GM19463 (cell line): ENCODE data around the gene HDAC11.
"Not testable (repeated sequence)": the region's sequence is repeated elsewhere in the genome, so short reads cannot be mapped to it uniquely, and the experiment has no call there.

Experiments
- ATAC-seq: cut with Tn5 transposase; IDR thresholded peaks from one replicate; pipeline ENCODE4 v1.9.1; 2021; ENCODE audit warnings: mild to moderate bottlenecking, moderate library complexity; ENCODE audit not compliant: unreplicated experiment

HDAC11 gene

DNA sequence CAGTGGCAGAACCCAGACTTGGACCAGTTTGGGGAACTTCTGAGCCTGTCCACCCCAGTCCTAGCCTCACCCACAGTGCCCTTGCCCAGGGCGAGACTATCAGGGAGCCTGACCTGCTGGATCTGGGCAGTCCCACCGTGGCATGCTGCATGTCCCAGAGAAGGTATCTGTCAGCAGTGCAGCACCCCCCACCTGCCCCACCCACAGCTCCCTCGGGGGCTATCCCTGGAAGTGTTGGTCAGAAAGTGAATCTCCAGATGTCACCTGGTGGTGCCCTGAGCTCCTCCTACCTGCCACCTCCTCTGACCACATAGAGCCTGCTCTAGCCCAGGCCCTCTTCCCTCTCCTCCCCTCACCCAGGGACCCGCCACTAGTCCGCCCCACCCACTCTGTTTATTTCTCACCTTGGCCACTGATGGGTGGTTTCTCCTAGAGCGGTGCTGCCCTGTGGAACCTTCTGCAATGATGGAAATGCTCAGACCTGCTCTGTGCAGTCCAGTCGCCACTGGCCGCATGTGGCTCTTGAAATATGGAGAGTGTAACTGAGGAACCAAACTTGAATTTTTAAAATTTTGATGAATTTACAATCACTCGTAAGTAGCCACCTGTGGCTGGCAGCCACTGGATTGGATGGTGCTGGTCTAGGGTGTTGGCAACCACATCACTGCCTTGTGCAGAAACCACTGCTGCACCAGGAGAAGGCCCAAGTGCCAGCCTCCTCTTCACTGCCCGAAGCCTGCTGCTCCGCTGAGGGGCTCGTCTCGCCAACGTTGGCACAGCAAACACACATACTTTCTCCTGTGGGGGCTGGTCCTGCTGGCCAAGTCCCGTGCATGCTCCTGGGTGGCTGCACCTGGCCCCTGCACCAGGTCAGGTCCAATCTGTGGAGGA is 13.1 kb downstream of the HDAC11 start:
- no peak for ATAC-seq

DNA sequence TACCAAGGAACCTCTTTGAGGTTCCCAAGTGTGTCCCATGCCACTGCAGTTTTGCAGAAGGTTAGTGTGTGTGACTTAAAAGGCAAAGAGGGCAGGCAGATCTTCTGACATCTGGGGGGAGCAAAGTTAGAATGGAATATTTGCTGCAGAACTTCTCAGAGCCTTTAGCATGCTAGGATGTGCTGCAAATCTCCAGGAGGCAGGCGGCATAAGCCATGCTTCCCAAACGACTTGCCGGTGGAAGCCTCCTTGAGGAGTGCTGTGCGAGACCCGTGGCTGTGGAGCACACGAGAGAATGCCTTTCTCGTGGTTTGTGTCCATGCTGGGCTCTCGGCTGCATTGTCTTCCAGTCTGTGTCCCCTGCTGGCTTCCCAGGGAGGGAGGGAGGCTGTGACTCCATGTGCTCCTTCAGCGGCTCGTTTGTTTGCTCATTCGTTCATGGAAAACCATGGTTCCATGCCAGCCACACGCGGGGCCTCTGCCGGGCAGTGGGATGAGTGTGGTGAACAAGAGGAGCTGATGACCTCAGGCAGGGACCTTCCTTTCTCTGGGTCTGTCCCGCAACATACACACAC is 13.8 kb downstream of the HDAC11 start:
- ATAC-seq, result no peak

DNA sequence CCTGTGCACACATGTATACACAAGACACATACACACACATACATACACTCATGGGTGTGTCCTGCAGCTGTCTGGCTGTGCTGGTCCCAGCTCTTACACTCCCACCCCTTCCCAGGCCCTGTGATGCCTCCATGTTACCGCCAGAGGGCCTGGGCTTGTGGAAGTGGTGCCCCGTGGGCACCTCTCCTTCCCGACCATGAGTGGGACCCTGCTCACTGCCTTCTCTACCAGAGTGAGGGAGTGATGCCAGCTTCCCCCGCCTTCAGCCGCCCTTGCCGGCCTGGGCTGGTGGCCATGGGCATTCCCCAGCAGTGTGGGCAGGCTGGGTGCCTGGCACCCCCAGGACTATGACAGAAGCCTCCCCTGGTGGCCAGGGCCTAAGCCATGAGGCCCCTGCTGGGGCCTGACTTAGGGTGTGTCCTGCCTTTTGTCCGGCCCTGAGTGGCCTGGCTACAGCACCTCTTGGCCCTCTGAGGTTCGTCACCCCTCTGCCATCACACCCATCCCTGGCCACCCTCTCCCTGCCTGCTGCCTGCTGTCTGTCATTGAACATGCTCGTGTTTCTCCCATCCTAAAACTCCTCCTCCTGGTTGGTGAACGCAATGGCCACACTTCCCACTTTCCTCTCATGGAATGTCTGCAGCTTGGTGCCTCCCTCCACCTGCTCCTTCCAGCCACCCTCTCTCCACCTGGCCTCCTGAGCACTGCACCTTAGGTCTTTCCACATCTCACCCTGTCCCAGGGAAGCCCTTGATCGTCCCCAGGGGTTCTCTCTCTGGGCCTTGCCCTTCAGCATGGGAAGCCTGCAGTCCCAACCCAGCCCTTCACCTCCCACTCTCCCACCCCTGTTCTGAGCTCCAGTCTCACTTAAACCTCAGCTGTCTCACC is 14.6 kb downstream of the HDAC11 start:
- ATAC-seq, result peak; percentile 43

DNA sequence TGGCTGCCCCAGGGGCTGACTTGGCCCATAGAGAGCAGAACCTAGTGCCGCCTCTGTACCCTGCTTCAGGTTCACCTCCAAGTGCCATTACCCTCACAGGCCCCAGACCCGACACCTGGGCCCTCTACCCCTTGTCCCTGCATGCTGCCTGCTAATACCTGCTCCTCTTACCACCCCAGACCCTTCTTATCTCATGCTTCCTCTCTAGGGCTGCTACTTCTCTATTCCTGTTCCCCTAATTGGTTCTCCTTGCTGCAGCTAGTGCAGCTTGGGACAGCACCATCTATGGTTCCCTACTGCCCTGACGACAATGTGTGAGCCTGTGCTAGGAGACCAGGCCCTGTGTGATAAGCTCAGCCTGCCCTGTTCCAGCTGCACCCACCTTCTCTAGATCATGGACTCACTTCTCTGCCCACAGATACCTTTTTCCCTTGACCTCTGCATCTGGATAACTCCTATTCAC is 15.3 kb downstream of the HDAC11 start:
- ATAC-seq, result no peak

DNA sequence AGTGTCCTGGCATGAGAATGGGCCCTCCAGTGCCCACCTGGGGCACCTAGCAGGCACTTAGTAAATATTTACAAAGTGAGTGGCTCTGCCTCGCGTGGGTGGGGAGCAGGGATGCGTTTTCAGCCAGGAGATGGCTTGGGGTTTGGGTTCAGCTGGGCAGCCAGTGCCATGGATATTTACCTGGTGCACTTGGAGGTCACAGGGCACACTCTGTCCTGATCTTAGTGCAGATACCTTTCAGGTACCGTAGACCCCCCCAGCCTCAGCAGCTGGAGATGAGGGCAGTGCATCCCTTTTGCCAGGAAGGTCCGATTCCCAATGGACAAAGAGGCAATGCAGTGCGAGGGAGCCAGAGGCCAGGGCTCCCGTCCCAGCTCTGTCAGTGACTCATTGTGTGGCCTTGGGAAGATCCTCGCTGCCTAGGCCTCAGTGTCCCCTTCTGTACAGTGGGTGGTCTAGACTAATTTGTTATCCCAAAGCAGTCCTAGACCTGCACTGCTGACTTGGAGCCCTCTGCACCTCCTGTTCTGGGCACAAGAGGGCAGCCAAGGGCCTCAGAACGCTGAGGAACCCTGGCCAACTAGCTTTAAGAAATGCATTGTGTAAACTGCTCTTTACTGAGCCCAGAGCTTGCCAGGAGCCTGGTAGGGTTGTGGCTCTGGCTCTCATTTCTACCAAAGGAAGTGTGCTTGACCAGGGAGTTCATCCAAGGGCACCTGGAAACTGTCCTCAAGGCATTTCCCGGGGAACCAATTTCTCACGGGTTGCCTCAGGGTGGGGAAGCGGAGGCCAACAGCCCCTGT is 16.0 kb downstream of the HDAC11 start:
- peak; percentile 76 for ATAC-seq

DNA sequence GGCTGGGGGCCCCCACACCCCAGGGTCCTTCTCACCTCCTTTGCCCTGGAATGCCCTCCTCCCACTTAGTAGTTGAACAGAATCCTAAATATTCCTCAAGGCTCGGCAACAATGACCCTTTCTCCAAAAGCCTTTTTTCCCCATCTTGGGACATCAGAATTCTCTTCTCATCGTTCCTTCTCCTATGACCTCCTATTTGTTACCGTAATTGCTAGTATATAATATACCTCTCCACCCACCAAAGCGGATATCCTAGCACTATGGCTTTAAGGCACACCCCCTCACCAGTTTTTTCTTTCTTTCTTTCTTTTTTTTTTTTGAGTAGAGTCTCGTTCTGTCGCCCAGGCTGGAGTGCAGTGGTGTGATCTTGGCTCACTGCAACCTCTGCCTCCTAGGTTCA is 16.8 kb downstream of the HDAC11 start:
- ATAC-seq, result no peak

DNA sequence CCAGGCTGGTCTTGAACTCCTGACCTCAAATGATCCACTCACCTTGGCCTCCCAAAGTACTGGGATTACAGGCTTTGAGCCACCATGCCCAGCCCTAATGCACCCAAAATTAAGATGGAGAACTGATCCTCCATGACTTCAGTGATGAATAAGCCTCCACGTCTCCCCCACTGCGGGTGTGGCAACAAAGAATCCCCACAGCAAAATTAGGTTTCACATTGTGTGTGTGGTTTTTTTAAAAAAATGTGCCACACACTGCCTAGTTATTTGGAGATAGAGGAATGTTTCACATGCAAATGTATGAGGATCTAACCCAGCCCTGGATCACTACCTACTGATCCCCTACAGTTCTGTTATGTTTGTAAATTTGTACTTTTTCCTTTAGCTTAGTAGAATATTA is 17.3 kb downstream of the HDAC11 start:
- peak; percentile 37 for ATAC-seq

DNA sequence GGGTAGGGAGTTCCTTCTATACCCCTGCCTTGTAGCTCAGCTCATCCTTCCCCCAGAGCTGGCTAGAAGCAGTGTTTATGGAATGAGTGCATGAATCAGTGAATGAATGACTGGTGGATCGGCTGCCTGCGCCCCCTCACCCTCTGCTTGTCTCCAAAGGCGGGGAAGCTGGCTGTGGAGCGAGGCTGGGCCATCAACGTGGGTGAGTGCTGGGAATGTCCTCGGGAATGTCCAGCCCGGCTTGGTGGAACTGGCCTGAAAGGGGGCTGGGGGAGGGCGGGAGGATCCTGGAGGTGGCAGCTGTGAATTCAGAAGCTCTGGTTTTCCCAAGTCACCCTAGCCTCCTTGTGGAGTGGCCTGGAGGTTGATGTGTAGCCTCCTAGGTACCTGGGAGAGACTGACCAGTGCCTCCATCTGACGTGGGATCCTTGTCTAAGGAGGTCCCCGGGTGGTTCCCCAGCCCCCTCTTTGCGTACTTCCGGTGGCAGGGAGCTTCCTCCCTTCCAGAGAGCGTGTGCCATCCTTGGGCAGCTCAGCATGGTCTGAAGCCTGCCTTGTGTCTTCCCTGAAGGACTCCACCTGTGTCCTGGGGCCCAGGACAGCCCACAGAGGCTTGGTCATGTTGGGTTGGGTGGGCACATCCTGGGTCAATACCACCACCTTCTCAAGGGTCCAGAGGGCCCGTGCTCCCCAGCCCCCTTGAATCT is 18.4 kb downstream of the HDAC11 start:
- no peak for ATAC-seq

DNA sequence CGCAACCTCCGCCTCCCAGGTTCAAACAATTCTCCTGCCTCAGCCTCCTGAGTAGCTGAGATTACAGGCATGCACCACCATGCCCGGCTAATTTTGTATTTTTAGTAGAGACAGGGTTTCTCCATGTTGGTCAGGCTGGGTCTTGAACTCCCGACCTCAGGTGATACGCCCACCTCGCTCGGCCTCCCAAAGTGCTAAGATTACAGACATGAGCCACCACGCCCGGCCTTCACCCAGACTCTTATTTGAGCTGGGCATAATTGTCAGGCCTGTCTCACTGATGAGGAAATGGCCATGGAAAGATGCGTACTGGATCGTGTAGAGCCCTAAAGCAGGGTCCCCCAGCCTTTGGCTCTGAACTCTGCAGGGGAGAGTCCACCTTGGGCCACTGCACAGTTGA is 19.1 kb downstream of the HDAC11 start:
- not testable (repeated sequence) for ATAC-seq

DNA sequence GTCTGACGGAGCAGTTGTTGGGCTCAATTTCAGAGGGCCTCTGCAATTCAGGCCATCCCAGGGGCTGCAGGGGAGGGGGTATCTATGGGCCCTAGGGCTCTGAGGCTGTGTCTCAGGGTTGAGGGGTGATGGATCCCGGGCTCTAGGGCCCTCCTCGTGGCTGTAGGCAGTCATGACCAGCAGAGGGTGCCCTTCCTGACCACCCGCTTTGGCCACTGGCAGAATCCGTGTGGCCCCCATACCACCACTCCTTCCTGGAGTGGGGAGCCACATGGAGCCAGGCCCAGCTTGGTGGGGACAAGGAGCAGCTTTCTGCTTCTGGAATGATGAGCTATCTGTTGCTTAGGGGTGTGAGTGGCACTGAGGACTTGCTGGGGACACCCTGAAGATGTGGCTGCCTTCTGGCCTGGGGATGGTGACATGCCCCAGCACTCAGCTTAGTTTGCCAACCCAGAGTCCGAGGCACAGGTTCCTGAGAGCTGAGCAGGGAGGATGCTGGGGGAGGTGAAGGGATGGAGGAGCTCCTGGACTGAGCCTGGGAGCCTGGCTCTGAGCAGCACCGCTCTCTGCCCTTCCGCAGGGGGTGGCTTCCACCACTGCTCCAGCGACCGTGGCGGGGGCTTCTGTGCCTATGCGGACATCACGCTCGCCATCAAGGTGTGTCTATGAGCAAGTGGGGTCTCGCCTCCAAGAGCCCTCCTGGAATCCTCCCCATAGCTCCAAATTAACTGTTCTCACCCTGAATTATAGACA is 20.2 kb downstream of the HDAC11 start:
- ATAC-seq, result no peak

DNA sequence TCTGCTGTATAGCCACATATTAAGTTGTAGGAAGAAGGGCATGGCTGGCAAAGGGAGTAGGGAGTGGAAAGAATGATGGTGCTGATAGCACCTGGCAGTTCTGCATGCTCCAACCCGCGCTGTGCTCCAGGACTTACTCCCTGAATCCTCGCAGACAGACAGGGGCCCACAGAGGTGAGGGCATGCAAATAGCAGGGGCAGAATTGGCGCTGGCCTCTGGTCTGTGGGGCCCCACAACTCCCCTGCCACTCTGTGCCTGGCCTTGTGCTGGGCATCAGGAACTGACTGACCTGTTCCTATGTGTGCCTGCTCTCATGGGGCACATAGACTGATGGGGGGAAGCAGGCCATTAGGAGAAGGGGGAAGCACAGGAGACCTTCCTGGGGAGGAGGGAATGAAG is 20.9 kb downstream of the HDAC11 start:
- ATAC-seq, result no peak

DNA sequence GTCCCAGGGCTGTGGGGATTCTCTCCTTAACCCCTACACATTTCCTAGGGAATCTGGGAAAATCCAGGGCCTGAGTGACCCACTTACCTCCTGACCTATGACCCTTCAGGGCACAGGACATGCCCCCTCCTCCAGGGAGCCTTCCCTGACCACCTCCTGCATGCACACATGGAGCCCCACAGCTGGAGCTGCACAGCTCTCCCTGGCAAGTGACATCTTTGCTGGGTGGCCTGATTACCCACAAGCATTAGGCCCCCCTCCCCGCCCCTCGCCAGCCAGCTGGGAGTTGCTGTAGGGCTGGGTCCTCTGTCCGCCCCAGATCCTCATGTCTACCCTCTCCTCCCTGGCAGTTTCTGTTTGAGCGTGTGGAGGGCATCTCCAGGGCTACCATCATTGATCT is 21.4 kb downstream of the HDAC11 start:
- no peak for ATAC-seq

DNA sequence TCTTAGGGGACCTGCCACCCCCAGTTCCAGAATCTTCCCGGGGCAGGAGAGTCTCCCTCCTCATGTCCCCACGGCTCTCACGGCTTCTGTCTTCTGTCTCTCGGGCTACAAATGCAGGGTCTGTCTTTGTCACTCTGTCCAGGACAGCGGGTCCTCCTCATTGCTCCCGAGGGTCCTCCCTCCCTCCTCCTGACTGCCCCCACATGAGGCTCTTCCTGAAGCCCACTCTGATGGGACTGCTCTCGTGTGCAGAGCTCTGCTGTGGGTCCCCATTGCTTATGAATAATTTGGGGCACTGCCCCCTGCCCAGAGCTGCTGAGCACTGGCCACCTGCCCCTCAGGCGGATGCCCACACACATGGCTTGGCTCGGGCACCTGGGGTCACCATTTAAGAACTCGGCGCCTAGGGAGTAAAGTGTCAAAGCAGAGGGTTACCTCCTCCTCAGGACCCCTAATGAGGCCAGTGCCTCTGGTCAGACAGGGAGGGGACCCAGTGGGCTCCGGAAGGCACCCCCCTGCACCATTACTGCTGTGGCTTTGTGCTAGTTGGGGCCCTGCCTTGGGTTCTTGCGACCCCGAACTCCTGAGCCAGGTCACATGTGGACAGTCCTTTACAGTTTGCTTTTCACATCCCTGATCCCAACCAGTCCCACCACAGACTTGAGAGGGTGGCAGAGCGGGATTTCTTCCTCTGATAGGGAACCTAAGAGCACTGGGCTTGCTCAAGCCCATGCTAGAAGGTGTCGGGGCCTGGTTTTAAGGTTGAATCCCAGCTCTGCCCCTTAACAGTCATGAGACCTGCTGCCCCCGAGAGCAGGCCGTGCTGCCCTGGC is 22.1 kb downstream of the HDAC11 start:
- ATAC-seq, result no peak

DNA sequence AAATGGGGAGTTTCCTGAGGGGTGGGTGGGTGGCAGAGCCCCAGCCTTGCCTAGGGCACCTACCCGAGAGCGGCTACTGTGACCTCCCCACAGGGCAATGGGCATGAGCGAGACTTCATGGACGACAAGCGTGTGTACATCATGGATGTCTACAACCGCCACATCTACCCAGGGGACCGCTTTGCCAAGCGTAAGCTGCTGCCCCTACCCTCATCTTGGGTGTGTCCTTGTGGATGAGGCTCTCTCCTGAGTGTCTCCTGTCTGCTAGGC is 22.6 kb downstream of the HDAC11 start:
- no peak for ATAC-seq

DNA sequence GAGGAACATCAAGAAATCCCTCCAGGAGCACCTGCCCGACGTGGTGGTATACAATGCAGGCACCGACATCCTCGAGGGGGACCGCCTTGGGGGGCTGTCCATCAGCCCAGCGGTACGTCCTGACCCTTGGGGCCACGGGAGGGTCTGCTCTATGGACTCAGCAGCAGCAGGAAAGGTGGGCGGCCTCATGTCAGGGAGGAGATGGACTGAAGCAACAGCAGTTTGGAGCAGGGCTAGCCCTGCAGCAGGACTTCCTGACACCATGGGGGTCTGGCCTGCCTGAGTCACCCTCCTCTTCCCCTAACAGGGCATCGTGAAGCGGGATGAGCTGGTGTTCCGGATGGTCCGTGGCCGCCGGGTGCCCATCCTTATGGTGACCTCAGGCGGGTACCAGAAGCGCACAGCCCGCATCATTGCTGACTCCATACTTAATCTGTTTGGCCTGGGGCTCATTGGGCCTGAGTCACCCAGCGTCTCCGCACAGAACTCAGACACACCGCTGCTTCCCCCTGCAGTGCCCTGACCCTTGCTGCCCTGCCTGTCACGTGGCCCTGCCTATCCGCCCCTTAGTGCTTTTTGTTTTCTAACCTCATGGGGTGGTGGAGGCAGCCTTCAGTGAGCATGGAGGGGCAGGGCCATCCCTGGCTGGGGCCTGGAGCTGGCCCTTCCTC is 24.2 kb downstream of the HDAC11 start:
- ATAC-seq, result no peak

DNA sequence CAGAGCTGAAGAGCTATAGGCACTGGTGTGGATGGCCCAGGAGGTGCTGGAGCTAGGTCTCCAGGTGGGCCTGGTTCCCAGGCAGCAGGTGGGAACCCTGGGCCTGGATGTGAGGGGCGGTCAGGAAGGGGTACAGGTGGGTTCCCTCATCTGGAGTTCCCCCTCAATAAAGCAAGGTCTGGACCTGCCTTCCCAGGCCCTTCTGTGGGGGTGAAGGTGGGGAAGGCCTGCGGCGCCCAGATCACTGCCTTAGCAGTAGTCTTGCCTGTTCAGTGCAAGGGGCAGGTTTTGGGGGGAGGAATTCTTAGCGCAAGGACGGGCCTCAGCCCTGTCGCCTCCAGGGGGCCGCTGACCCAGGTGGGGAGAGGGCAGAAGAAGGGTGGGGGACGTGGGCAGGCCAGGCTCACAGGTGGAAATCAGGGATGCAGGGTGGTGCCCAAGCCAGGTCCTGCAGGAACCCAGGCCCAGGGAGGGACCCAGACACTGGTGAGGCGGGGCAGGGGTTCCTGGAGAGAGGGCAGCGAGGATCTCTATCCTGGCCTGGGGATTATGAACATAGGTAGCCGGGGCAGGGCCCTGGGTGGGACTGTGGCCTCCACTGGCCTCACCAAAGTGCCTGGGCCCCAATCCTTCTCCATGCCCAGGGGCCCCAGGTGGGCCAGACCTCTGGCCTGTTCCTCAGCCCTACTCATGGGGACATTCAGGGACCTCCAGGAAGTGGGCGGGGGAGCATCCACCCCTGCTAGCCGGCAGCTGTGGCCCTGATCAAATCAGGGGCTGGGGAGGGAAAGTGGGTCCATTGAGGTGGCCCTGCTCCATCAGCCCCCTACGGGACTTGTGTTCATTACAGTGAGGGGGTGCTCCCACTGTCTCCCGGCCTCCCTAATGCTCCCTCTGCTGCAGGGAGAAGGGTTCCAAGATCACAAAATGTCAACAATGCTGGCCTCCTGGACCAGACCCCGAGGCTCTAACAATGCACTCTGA is 25.3 kb downstream of the HDAC11 start:
- no peak for ATAC-seq

DNA sequence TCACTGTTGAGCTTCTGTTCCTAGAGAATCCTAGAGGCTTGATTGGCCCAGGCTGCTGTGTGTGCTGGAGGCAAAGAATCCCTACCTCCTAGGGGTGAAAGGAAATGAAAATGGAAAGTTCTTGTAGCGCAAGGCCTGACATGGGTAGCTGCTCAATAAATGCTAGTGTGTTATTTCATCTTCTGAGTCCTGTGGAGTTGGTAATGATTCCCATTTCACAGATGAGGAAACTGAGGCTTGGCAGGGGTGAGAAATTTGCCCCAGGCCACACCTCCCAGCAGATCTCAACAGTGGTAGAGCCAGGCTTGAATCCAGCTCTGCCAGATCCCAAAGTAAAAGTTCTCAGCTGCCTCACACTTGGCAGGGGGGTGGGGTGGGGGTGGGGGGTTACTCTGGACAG is 26.1 kb downstream of the HDAC11 start:
- ATAC-seq, result no peak
